HCT116 (cell line): ENCODE data around the gene PRICKLE2. TPM values are rescaled to one million over a fixed set of nuclear protein-coding genes. Genes with fewer than 3 reads are reported as not detected.

Source experiments
- ATAC-seq: fragments of 200-7000 bp; cut with Tn5 transposase; 2 replicates; pipeline ENCODE4 v1.9.1; 2020; ENCODE audit warnings: mild to moderate bottlenecking, moderate library complexity
- BruUV-seq: library from RNA; stranded (reverse); fragments of 400-500 nt; replicated peaks from 2 replicates; lab custom pipeline; 2021; lab: Mats Ljungman, UMichigan
- CTCF ChIA-PET: fragments of 300-600 bp; sonication (Branson Sonifier 250); formaldehyde crosslinking; loops from one replicate; lab custom pipeline; 2021; ENCODE audit warnings: antibody characterized with exemption; lab: Charles Lee
- POLR2A ChIA-PET: fragments of 300-600, 350-600 bp; sonication (Branson Sonifier 250); formaldehyde crosslinking; loops from one replicate; lab custom pipeline; 2021; ENCODE audit warnings: antibody characterized with exemption; lab: Charles Lee
- RAD21 ChIA-PET, 2 experiments: fragments of 300-600 bp; sonication (Branson Sonifier 250); formaldehyde crosslinking; loops; one replicate each; lab custom pipeline; 2023; ENCODE audit warnings: low total read pairs in 2 of 2; ENCODE audit not compliant: uncharacterized antibody in 2 of 2, unreplicated experiment in 2 of 2, low non-redundant PET in 1 of 2; lab: Charles Lee
- DNase-seq: peaks from one replicate; pipeline ENCODE4 v3.0.0-alpha.2; 2010; ENCODE audit warnings: low read depth, low spot score
- H2AFZ ChIP-seq: fragments of 200-600 bp; shearing (Covaris generic), sonication (generic); 2 replicates; pipeline ENCODE4 v1.6.1; 2017; ENCODE audit warnings: low read depth, mixed run types, mixed read lengths, antibody characterized with exemption, low read length; ENCODE audit not compliant: poor library complexity, severe bottlenecking
- H3K27ac ChIP-seq: 2 replicates; pipeline ENCODE4 v1.5.1; 2012; ENCODE audit warnings: low read depth, low read length
- H3K27me3 ChIP-seq: fragments of 200-600 bp; sonication (generic); 2 replicates; pipeline ENCODE4 v1.6.1; 2016; ENCODE audit warnings: mixed run types, low read length, mixed read lengths; ENCODE audit not compliant: insufficient read depth
- H3K36me3 ChIP-seq, 2 experiments: fragments of 200-500 bp in 1 of 2; fragments of 200-600 bp in 1 of 2; sonication (Bioruptor generic) in 1 of 2; sonication (generic) in 1 of 2; 2 replicates each; pipeline versions ENCODE4 v1.5.1 to v1.6.1; 2014 to 2016; ENCODE audit warnings: low read length in 2 of 2, inconsistent platforms in 1 of 2, mixed read lengths in 1 of 2, mixed run types in 1 of 2; ENCODE audit not compliant: insufficient read depth in 2 of 2, control insufficient read depth in 1 of 2
- H3K4me1 ChIP-seq, 2 experiments: fragments of 200-600 bp in 1 of 2; sonication (generic) in 1 of 2; 2 replicates each; pipeline versions ENCODE4 v1.5.1 to v1.6.1; 2012 to 2017; ENCODE audit warnings: low read length in 2 of 2, inconsistent platforms in 1 of 2, mild to moderate bottlenecking in 1 of 2, mixed read lengths in 1 of 2, mixed run types in 1 of 2, moderate library complexity in 1 of 2; ENCODE audit not compliant: insufficient read depth in 2 of 2, control insufficient read depth in 1 of 2
- H3K4me2 ChIP-seq: fragments of 200-600 bp; sonication (generic); 2 replicates; pipeline ENCODE4 v1.6.1; 2017; ENCODE audit warnings: mixed run types, low read length, mixed read lengths
- H3K4me3 ChIP-seq, 2 experiments: fragments of 200-600 bp in 1 of 2; sonication (generic) in 1 of 2; replicated peaks in 1 of 2; 2 replicates each; pipeline ENCODE4 v1.5.1; 2011 to 2016; ENCODE audit warnings: low read length in 2 of 2, control low read depth in 1 of 2, low read depth in 1 of 2, mild to moderate bottlenecking in 1 of 2, mixed read lengths in 1 of 2, mixed run types in 1 of 2
- H3K79me2 ChIP-seq: fragments of 200-600 bp; sonication (generic); 2 replicates; pipeline ENCODE4 v1.6.1; 2017; ENCODE audit warnings: mild to moderate bottlenecking, mixed run types, low read length, moderate library complexity, mixed read lengths; ENCODE audit not compliant: insufficient read depth
- H3K9ac ChIP-seq: fragments of 200-600 bp; sonication (generic); 2 replicates; pipeline ENCODE4 v1.6.1; 2016; ENCODE audit warnings: low read length, mixed read lengths
- H3K9me2 ChIP-seq: fragments of 200-600 bp; sonication (generic), shearing (Covaris generic); 2 replicates; pipeline ENCODE4 v1.6.1; 2017; ENCODE audit warnings: mixed run types, mild to moderate bottlenecking, moderate library complexity; ENCODE audit not compliant: insufficient read depth
- H3K9me3 ChIP-seq, 2 experiments: fragments of 200-500 bp in 1 of 2; fragments of 200-600 bp in 1 of 2; sonication (Bioruptor generic) in 1 of 2; sonication (generic) in 1 of 2; 2 replicates each; pipeline ENCODE4 v1.6.1; 2014 to 2017; ENCODE audit warnings: low read length in 2 of 2, mixed read lengths in 2 of 2, inconsistent platforms in 1 of 2, low read depth in 1 of 2, mild to moderate bottlenecking in 1 of 2, mixed run types in 1 of 2, moderate library complexity in 1 of 2; ENCODE audit not compliant: control insufficient read depth in 1 of 2, insufficient read depth in 1 of 2
- H4K20me1 ChIP-seq: fragments of 200-600 bp; sonication (generic), shearing (Covaris generic); 2 replicates; pipeline ENCODE4 v1.6.1; 2017; ENCODE audit warnings: mixed run types, mild to moderate bottlenecking, moderate library complexity; ENCODE audit not compliant: insufficient read depth
- CBX3 ChIP-seq: IDR thresholded peaks from 2 replicates; pipeline ENCODE4 v1.6.1; 2012; ENCODE audit warnings: low read depth
- EGR1 ChIP-seq: IDR thresholded peaks from 2 replicates; pipeline ENCODE4 v1.6.1; 2012; ENCODE audit warnings: low read depth
- ELF1 ChIP-seq: IDR thresholded peaks from 2 replicates; pipeline ENCODE4 v1.6.1; 2012; ENCODE audit warnings: low read depth, borderline replicate concordance
- EZH2phosphoT487 ChIP-seq: fragments of 200-600 bp; IDR thresholded peaks from 2 replicates; pipeline ENCODE4 v1.6.1; 2018; ENCODE audit warnings: antibody characterized with exemption, borderline replicate concordance
- POLR2A ChIP-seq: IDR thresholded peaks from 2 replicates; pipeline ENCODE4 v1.7.0; 2011; ENCODE audit warnings: borderline replicate concordance; ENCODE audit not compliant: insufficient read depth, insufficient read length; ENCODE audit errors: extremely low read depth
- RAD21 ChIP-seq: IDR thresholded peaks from 2 replicates; pipeline ENCODE4 v1.6.1; 2012; ENCODE audit warnings: low read depth, mild to moderate bottlenecking
- SP1 ChIP-seq: IDR thresholded peaks from 2 replicates; pipeline ENCODE4 v1.6.1; 2012; ENCODE audit warnings: low read depth
- YY1 ChIP-seq: IDR thresholded peaks from 2 replicates; pipeline ENCODE4 v1.6.1; 2011; ENCODE audit warnings: low read length, low read depth, moderate library complexity, mild to moderate bottlenecking; ENCODE audit not compliant: insufficient replicate concordance; ENCODE audit errors: extremely low read depth
- ZNF274 ChIP-seq: fragments of 200-500 bp; sonication (Bioruptor generic); IDR thresholded peaks from 2 replicates; pipeline ENCODE4 v1.6.1; 2014; ENCODE audit warnings: mild to moderate bottlenecking, low read depth, low read length, inconsistent platforms
- intact Hi-C: fragments of 100-400 bp; cut with micrococcal nuclease; formaldehyde crosslinking; loops from 2 replicates; pipeline ENCODE4 v1.10.0; 2022
- total RNA-seq: library from RNA; stranded (reverse); gene quantifications from one replicate; pipeline ENCODE4 v1.2.1, GENCODE V29; 2021; ENCODE audit not compliant: unreplicated experiment
- TF ChIP-seq, protein P1 (sequence below): IDR thresholded peaks from 2 replicates; pipeline ENCODE4 v1.6.1; 2012; ENCODE audit warnings: low read depth
- TF ChIP-seq, protein P2 (sequence below): IDR thresholded peaks from 2 replicates; pipeline ENCODE4 v1.6.1; 2012
- TF ChIP-seq, protein P3 (sequence below), 3 experiments: fragments of 200-600 bp in 1 of 3; sonication (generic) in 1 of 3; IDR thresholded peaks in 2 of 3; conservative IDR thresholded peaks in 1 of 3; 2 replicates each; pipeline ENCODE4 v1.5.1; 2012 to 2017; ENCODE audit warnings: low read depth in 2 of 3, low read length in 2 of 3, antibody characterized with exemption in 1 of 3, borderline replicate concordance in 1 of 3, control low read depth in 1 of 3, mild to moderate bottlenecking in 1 of 3, mixed read lengths in 1 of 3, mixed run types in 1 of 3, moderate library complexity in 1 of 3; ENCODE audit not compliant: insufficient read depth in 1 of 3

The PRICKLE2 gene
- total RNA-seq, 1 experiment from 2014 or later = 0.05 TPM

DNA sequence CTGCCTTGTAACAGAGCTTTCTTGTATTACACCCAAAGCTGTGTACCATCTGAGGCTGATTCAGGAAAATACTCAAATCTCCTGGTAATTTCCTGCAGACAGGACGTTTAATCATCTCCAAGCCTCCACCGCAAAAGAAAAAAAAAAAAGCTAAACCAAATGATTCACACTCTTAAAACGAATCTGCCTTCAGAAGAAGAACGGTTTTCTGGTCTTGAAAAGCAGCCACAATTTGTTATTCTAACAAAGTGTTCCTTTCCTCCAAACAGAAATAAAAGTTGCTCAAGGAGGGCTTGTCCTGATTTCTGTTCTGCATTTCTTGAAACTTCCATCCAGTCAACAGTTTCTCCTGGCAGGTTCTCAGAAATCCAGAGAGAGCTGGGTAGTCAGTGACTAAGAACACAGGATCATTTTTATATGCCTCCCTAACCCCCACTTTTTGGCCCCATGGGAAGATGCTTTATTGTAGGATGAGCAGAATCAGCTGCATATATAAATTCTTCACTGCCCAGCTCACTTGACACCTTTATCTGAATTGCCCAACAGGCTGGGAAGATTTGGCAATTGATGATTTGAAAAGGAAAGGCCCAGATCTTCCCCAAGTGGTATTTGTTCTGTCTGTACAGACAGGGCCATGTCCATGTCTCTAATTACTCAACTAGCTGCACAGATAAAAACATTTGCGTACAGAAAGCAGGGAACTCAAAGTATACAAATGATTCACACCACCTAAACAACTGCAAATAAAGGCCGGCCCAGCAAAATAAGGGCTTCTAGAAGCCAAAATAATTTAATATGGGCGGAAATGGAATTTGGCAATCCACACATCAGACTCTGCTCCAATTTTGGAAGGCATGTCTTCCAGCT, 41.0 kb upstream of the PRICKLE2 start (continued):
- TF ChIP-seq, protein P1, sequence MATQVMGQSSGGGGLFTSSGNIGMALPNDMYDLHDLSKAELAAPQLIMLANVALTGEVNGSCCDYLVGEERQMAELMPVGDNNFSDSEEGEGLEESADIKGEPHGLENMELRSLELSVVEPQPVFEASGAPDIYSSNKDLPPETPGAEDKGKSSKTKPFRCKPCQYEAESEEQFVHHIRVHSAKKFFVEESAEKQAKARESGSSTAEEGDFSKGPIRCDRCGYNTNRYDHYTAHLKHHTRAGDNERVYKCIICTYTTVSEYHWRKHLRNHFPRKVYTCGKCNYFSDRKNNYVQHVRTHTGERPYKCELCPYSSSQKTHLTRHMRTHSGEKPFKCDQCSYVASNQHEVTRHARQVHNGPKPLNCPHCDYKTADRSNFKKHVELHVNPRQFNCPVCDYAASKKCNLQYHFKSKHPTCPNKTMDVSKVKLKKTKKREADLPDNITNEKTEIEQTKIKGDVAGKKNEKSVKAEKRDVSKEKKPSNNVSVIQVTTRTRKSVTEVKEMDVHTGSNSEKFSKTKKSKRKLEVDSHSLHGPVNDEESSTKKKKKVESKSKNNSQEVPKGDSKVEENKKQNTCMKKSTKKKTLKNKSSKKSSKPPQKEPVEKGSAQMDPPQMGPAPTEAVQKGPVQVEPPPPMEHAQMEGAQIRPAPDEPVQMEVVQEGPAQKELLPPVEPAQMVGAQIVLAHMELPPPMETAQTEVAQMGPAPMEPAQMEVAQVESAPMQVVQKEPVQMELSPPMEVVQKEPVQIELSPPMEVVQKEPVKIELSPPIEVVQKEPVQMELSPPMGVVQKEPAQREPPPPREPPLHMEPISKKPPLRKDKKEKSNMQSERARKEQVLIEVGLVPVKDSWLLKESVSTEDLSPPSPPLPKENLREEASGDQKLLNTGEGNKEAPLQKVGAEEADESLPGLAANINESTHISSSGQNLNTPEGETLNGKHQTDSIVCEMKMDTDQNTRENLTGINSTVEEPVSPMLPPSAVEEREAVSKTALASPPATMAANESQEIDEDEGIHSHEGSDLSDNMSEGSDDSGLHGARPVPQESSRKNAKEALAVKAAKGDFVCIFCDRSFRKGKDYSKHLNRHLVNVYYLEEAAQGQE = no peak

DNA sequence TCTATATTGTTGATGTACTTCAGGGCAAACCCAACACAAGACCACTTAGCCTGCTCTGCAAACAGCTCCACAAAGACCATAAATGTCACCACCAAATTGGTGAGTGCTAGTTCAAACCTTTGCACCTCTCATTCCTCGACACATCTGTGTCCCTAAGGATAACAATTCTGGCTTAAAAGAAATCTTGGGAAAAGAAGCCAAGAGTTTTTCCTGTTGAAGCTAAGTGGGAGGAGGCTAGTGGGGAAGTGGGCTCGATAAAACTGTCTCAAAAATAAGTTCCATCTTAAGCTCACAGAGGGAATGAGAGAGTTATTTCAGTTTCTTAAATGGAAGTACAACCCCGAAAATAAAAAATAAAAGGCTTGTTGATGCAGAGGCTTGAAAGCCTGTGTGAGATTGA, 40.4 kb upstream of the PRICKLE2 start:
- no peak for DNase-seq
- intact Hi-C loops = loop anchor here (10.0 kb wide), 1 partner anchor 219 kb away; no protein-coding TSS in a partner anchor
- Histone ChIP-seq H3K27ac (no peak overlapping the region), H3K36me3 (no peaks in the 10 kb centered on the region), H3K9me3 (no peaks in the 10 kb centered on the region), H3K27me3 (peaks cover 36% of the 10 kb centered on the region), H3K9ac (no peak overlapping the region), H3K4me3 (no peak overlapping the region), H3K4me2 (no peak overlapping the region), H3K79me2 (no peaks in the 10 kb centered on the region), H4K20me1 (no peaks in the 10 kb centered on the region), H3K9me2 (no peaks in the 10 kb centered on the region), H2AFZ (no peak overlapping the region), H3K4me1 (no peaks in the 10 kb centered on the region)
- ChIA-PET CTCF (no interaction called here), RAD21 (no interaction called here), POLR2A (no interaction called here)
- no peak for ATAC-seq
- BruUV-seq = no TSS peak
- TF ChIP-seq, protein P1 = no peak
- TF ChIP-seq RAD21 = no peak
- no peak for TF ChIP-seq EZH2phosphoT487
- no peak for TF ChIP-seq ELF1
- TF ChIP-seq, protein P2, sequence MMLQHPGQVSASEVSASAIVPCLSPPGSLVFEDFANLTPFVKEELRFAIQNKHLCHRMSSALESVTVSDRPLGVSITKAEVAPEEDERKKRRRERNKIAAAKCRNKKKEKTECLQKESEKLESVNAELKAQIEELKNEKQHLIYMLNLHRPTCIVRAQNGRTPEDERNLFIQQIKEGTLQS = no peak
- TF ChIP-seq POLR2A = no peak
- TF ChIP-seq SP1 = no peak
- no peak for TF ChIP-seq EGR1
- TF ChIP-seq YY1 = no peak
- TF ChIP-seq ZNF274 = no peak
- TF ChIP-seq CBX3 = no peak
- TF ChIP-seq, protein P3, sequence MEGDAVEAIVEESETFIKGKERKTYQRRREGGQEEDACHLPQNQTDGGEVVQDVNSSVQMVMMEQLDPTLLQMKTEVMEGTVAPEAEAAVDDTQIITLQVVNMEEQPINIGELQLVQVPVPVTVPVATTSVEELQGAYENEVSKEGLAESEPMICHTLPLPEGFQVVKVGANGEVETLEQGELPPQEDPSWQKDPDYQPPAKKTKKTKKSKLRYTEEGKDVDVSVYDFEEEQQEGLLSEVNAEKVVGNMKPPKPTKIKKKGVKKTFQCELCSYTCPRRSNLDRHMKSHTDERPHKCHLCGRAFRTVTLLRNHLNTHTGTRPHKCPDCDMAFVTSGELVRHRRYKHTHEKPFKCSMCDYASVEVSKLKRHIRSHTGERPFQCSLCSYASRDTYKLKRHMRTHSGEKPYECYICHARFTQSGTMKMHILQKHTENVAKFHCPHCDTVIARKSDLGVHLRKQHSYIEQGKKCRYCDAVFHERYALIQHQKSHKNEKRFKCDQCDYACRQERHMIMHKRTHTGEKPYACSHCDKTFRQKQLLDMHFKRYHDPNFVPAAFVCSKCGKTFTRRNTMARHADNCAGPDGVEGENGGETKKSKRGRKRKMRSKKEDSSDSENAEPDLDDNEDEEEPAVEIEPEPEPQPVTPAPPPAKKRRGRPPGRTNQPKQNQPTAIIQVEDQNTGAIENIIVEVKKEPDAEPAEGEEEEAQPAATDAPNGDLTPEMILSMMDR (IDR thresholded peaks at IDR 0.05 in 2 of 3, conservative IDR thresholded peaks at IDR 0.05 in 1 of 3; ENCODE audit: borderline replicate concordance in 1 of 3, insufficient read depth in 1 of 3, low read depth in 2 of 3, low read length in 2 of 3) = no peak
